Loucy (cell line): ENCODE results near the gene TRMT112.

Experiments used
- H2AFZ ChIP-seq: fragments of 200-600 bp; sonication (generic); 2 replicates; pipeline ENCODE4 v1.6.0; 2016; ENCODE audit warnings: antibody characterized with exemption, mild to moderate bottlenecking, low read length, moderate library complexity
- H3F3A ChIP-seq: fragments of 200-600 bp; 2 replicates; pipeline ENCODE4 v1.6.0; 2016; ENCODE audit warnings: antibody characterized with exemption, low read depth, mild to moderate bottlenecking
- H3K27me3 ChIP-seq: fragments of 200-600 bp; sonication (generic); 2 replicates; pipeline ENCODE4 v1.6.1; 2014; ENCODE audit warnings: low read length, mild to moderate bottlenecking; ENCODE audit not compliant: insufficient read depth, poor library complexity, severe bottlenecking
- H3K36me3 ChIP-seq: fragments of 200-600 bp; sonication (generic); 2 replicates; pipeline ENCODE4 v1.6.1; 2016; ENCODE audit warnings: low read length; ENCODE audit not compliant: insufficient read depth
- H3K4me1 ChIP-seq: fragments of 200-600 bp; sonication (generic); 2 replicates; pipeline ENCODE4 v1.5.1; 2014; ENCODE audit warnings: low read length, mild to moderate bottlenecking; ENCODE audit not compliant: insufficient read depth, poor library complexity, severe bottlenecking
- H3K4me2 ChIP-seq: fragments of 200-600 bp; sonication (generic); 2 replicates; pipeline ENCODE4 v1.6.0; 2014; ENCODE audit warnings: antibody characterized with exemption, low read length, low read depth, mild to moderate bottlenecking; ENCODE audit not compliant: poor library complexity, severe bottlenecking
- H3K4me3 ChIP-seq: fragments of 200-600 bp; sonication (generic); 2 replicates; pipeline ENCODE4 v1.5.1; 2014; ENCODE audit warnings: low read length, mild to moderate bottlenecking, mixed read lengths; ENCODE audit not compliant: poor library complexity, severe bottlenecking
- H3K79me2 ChIP-seq: fragments of 200-600 bp; sonication (generic); 2 replicates; pipeline ENCODE4 v1.6.1; 2014; ENCODE audit warnings: low read length; ENCODE audit not compliant: insufficient read depth
- H3K9ac ChIP-seq: fragments of 200-600 bp; sonication (generic); 2 replicates; pipeline ENCODE4 v1.6.0; 2014; ENCODE audit warnings: mild to moderate bottlenecking, low read depth, low read length, moderate library complexity; ENCODE audit not compliant: poor library complexity, severe bottlenecking
- H3K9me2 ChIP-seq: fragments of 200-600 bp; sonication (generic); replicated peaks from 2 replicates; pipeline ENCODE4 v1.6.1; 2016; ENCODE audit warnings: low read depth, low read length, mixed read lengths
- H3K9me3 ChIP-seq: fragments of 200-600 bp; sonication (generic); 2 replicates; pipeline ENCODE4 v1.6.1; 2014; ENCODE audit warnings: mild to moderate bottlenecking, antibody characterized with exemption, low read length, low read depth; ENCODE audit not compliant: insufficient read depth
- H4K20me1 ChIP-seq: fragments of 200-600 bp; sonication (generic); 2 replicates; pipeline ENCODE4 v1.6.0; 2014; ENCODE audit warnings: antibody characterized with exemption, low read length, mild to moderate bottlenecking; ENCODE audit not compliant: insufficient read depth, poor library complexity, severe bottlenecking
- CTCF ChIP-seq: fragments of 200-600 bp; sonication (generic); conservative IDR thresholded peaks from 2 replicates; pipeline ENCODE4 v1.5.1; 2014; ENCODE audit warnings: mild to moderate bottlenecking, antibody characterized with exemption, low read length
- EZH2phosphoT487 ChIP-seq: fragments of 200-600 bp; IDR thresholded peaks from 2 replicates; pipeline ENCODE4 v1.6.1; 2018; ENCODE audit warnings: antibody characterized with exemption, mild to moderate bottlenecking, moderate library complexity, borderline replicate concordance

TRMT112 gene

GRCh38 chr11:64304032-64304315, 13.4 kb downstream of the TRMT112 start:
- H3K9me3 ChIP-seq: no peaks in the 10 kb centered on the region
- TF ChIP-seq CTCF (no peak), EZH2phosphoT487 (no peak)
- 0 out of 2 replicates have a peak, but pooled peaks cover 3% of the 10 kb centered on the region for H3F3A ChIP-seq
- no peaks in the 10 kb centered on the region for H3K9me2 ChIP-seq
- peaks cover 5% of the 10 kb centered on the region for H3K27me3 ChIP-seq
- peaks cover 24% of the 10 kb centered on the region for H3K4me1 ChIP-seq
- H3K79me2 ChIP-seq: peaks cover 25% of the 10 kb centered on the region
- no peak overlapping the region for H2AFZ ChIP-seq
- H3K36me3 ChIP-seq: no peaks in the 10 kb centered on the region
- peak overlapping the region; percentile 85 for H3K4me2 ChIP-seq
- peak overlapping the region; percentile 82 for H3K4me3 ChIP-seq
- peaks cover 19% of the 10 kb centered on the region for H4K20me1 ChIP-seq
- peak overlapping the region; percentile 91 for H3K9ac ChIP-seq

DNA sequence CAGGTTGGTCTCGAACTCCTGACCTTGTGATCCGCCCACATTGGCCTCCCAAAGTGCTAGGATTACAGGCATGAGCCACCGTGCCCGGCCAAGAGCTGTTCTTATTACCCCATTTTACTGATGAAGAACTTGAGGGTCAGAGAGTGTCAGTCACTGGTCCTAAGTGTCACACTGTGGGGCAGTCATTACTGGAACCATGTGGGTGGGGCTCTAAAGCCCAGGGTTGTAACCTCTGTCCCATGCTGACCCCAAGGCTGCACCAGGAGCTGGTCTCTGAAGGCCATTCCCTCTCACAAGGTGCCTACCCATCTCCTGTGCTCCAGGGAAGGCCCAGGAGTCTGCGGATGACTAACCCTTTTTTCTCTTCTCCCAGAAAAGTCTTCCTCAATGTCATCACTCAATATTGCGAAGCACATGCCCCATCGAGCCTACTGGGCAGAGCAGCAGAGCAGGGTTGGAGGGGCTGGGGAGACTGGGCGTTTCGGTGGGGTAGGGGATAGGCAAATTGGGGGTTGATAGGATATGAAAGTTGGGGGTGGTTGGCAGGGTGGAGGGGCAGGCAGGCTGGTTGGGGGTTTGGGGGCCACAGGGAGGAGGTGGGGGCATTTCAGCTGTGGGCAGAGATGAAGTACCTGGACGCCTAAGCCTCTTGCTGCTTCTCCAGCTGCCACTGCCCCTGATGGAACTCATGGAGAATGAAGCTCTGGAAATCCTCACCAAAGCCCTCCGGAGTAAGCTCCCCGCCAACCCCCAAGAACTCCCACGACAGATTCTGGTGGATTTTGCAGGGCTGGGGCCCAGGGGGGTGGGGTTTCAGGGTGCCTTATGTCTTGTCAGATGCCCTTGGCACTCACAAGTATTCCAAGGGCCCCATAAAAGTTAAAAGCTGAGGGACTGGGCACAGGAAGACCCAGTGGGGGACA, 14.0 kb downstream of the TRMT112 start:
- Histone ChIP-seq H3K4me1 (peaks cover 24% of the 10 kb centered on the region), H3K9me3 (no peaks in the 10 kb centered on the region), H3K79me2 (peaks cover 25% of the 10 kb centered on the region), H4K20me1 (peaks cover 19% of the 10 kb centered on the region), H2AFZ (no peak overlapping the region), H3F3A (0 out of 2 replicates have a peak, but pooled peaks cover 3% of the 10 kb centered on the region), H3K4me3 (peak overlapping the region; percentile 82), H3K4me2 (peak overlapping the region; percentile 85), H3K36me3 (no peaks in the 10 kb centered on the region), H3K27me3 (peaks cover 5% of the 10 kb centered on the region), H3K9me2 (no peaks in the 10 kb centered on the region), H3K9ac (peak overlapping the region; percentile 91)
- TF ChIP-seq EZH2phosphoT487 (no peak), CTCF (no peak)

DNA sequence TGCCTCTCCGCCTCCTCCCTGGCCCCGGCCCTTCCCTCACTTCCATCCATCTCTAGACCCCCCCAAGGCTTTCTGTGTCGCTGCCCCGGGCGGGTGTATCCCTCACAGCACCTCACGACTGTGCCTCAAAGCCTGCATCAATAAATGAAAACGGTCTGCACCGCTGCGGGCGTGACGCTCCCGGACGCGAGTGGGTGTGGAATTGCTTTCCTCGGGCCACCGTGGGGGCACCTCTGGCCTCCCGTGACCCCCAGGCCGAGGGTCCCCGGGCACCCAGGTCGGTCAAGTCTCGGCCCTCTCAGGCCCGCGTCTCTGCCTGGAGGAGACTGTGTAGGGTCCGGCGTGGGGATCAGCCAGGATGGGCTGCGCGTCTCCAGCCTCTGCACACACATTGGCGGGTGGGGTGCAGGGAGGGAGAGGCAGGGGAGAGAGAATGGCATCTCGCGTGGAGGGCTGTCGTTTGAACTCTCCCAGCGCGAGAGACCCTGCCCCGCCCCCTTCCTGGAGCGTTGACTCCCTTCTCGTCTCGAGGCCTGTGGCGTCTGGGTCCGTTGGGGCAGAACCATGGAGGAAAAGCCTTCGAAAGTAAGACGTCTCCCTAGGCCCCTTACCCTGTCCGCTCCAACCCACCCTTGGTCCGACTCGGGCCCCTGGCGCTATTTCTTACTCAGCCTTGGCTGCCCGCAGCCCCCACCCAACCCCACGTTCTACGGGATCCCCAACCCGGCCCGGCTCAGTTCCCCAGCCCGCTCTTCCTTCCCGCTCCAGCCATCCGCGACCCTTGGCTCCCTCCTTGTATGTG, 17.3 kb downstream of the TRMT112 start, which contains the start of gene CATSPERZ:
TSS of gene CATSPERZ (plus strand) at position 512 of the 802 bp plus-strand sequence. CDS start at position 565, 53 bp downstream.
- no peak within 1 kb of the TSS for H3K9ac ChIP-seq
- H3K4me1 ChIP-seq: peaks cover 12% of the 10 kb centered on the region
- no peaks in the 10 kb centered on the region for H3K79me2 ChIP-seq
- H3K4me3 ChIP-seq: peak within 1 kb of the TSS; percentile 59
- no peaks in the 10 kb centered on the region for H4K20me1 ChIP-seq
- H3K36me3 ChIP-seq: no peaks in the 10 kb centered on the region
- H3K9me3 ChIP-seq: no peaks in the 10 kb centered on the region
- TF ChIP-seq CTCF: no peak
- TF ChIP-seq EZH2phosphoT487: no peak
- 0 out of 2 replicates have a peak, but pooled peaks cover 3% of the 10 kb centered on the region for H3F3A ChIP-seq
- H3K27me3 ChIP-seq: peaks cover 5% of the 10 kb centered on the region
- peak within 1 kb of the TSS; percentile 58 for H2AFZ ChIP-seq
- peak within 1 kb of the TSS; percentile 68 for H3K4me2 ChIP-seq
- H3K9me2 ChIP-seq: no peaks in the 10 kb centered on the region
